T-helper 1 cell treated with Interleukin-12 subunit alpha and Interleukin-12 subunit beta and Interleukin-4 antibody, amounts not matched to agents 30 ng/mL and 1 ng/mL, for 36 hours (primary cell): ENCODE data around the gene BNIP2. TPM values are rescaled to one million over a fixed set of nuclear protein-coding genes. Genes with fewer than 3 reads are reported as not detected.
"Not testable (repeated sequence)": the region's sequence is repeated elsewhere in the genome, so short reads cannot be mapped to it uniquely, and the experiment has no call there.

Experiments used
- intact Hi-C: fragments of 100-400 bp; cut with micrococcal nuclease; formaldehyde crosslinking; loops from one replicate; pipeline ENCODE4 v1.15.1; 2024
- total RNA-seq: library from RNA; stranded (reverse); gene quantifications from 2 replicates; pipeline ENCODE4 v1.2.3, GENCODE V29; 2022

The BNIP2 gene
- total RNA-seq, 1 donor from 2014 or later: 70.6 TPM

- intact Hi-C loops: loop anchor here (1.0 to 10.0 kb wide), 13 partner anchors 109 to 961 kb away; partner anchors contain the start of genes CCNB2, ICE2, MINDY2 and RNF111
Measured at GRCh38 chr15:59689626-59690236, 611 bp upstream of the BNIP2 start.

- intact Hi-C loops: loop anchor here (1.0 to 10.0 kb wide), 8 partner anchors 31 to 918 kb away; partner anchors contain the start of genes CCNB2, GTF2A2, MINDY2 and RNF111
Measured at GRCh38 chr15:59688423-59688781, 718 bp downstream of the BNIP2 start.

GRCh38 chr15:59687836-59688235 is 1.3 kb downstream of the BNIP2 start:
- intact Hi-C loops: loop anchor here (1.0 to 10.0 kb wide), 8 partner anchors 31 to 917 kb away; partner anchors contain the start of genes CCNB2, GTF2A2, MINDY2 and RNF111

- intact Hi-C loops: loop anchor here (1.0 to 10.0 kb wide), 3 partner anchors 8 to 896 kb away; partner anchors contain the start of gene CCNB2
Measured at GRCh38 chr15:59686389-59686788, 2.7 kb downstream of the BNIP2 start.

GRCh38 chr15:59685737-59686297 is 3.3 kb downstream of the BNIP2 start:
- intact Hi-C loops: loop anchor here (1.0 to 10.0 kb wide), 3 partner anchors 8 to 896 kb away; partner anchors contain the start of gene CCNB2

GRCh38 chr15:59680870-59681269 is 8.2 kb downstream of the BNIP2 start:
- intact Hi-C loops: loop anchor here (10.0 kb wide), 1 partner anchor 576 kb away; the partner anchor contains the start of gene CCNB2

GRCh38 chr15:59680346-59680745 is 8.8 kb downstream of the BNIP2 start:
- intact Hi-C loops: loop anchor here (10.0 kb wide), 1 partner anchor 576 kb away; the partner anchor contains the start of gene CCNB2

- intact Hi-C loops: loop anchor here (1.0 kb wide), 1 partner anchor 8 kb away; no protein-coding TSS in a partner anchor
Measured at GRCh38 chr15:59678620-59679019, 10.5 kb downstream of the BNIP2 start.

GRCh38 chr15:59678172-59678571 is 10.9 kb downstream of the BNIP2 start:
- intact Hi-C loops: loop anchor here (1.0 kb wide), 1 partner anchor 8 kb away; no protein-coding TSS in a partner anchor

GRCh38 chr15:59676565-59676964 is 12.6 kb downstream of the BNIP2 start:
- intact Hi-C loops: no loop called here

GRCh38 chr15:59674361-59674877 is 14.7 kb downstream of the BNIP2 start:
- intact Hi-C loops: no loop called here

GRCh38 chr15:59668556-59668955 is 20.6 kb downstream of the BNIP2 start:
- intact Hi-C loops: no loop called here

GRCh38 chr15:59662260-59662659 is 26.9 kb downstream of the BNIP2 start:
- intact Hi-C loops: no loop called here

- intact Hi-C loops: loop anchor here (5.0 kb wide), 2 partner anchors 672 to 887 kb away; partner anchors contain the start of genes MINDY2 and RNF111
Measured at GRCh38 chr15:59659366-59659765, 29.8 kb downstream of the BNIP2 start.

- intact Hi-C loops: loop anchor here (1.0 to 5.0 kb wide), 6 partner anchors 31 to 885 kb away; partner anchors contain the start of genes CCNB2, ICE2, MINDY2 and RNF111
Measured at GRCh38 chr15:59657635-59658125, 31.4 kb downstream of the BNIP2 start.

GRCh38 chr15:59656897-59657634 is 32.1 kb downstream of the BNIP2 start, which contains the start of gene GTF2A2:
TSS of gene GTF2A2 (minus strand) at chr15:59657515. CDS start at chr15:59652277, 5,238 bp downstream.
- intact Hi-C loops: loop anchor here (1.0 to 5.0 kb wide), 6 partner anchors 31 to 885 kb away; partner anchors contain the start of genes CCNB2, ICE2, MINDY2 and RNF111

GRCh38 chr15:59654046-59654445 is 35.1 kb downstream of the BNIP2 start:
- intact Hi-C loops: no loop called here

- intact Hi-C loops: no loop called here
Measured at GRCh38 chr15:59649603-59650002, 39.5 kb downstream of the BNIP2 start.

- intact Hi-C loops: no loop called here
Measured at GRCh38 chr15:59647085-59647484, 42.0 kb downstream of the BNIP2 start.

- intact Hi-C loops: no loop called here
Measured at GRCh38 chr15:59646277-59646676, 42.8 kb downstream of the BNIP2 start.

- intact Hi-C loops: not testable (repeated sequence)
Measured at GRCh38 chr15:59645812-59646211, 43.3 kb downstream of the BNIP2 start.
